HG03520 (cell line): Measurements from ENCODE around the gene OPCML.

Experiments
- ATAC-seq: cut with Tn5 transposase; IDR thresholded peaks from one replicate; pipeline ENCODE4 v1.9.1; 2021; ENCODE audit warnings: mild to moderate bottlenecking, moderate library complexity; ENCODE audit not compliant: unreplicated experiment

OPCML gene

GRCh38 chr11:133049244-133050019, 482.9 kb downstream of the OPCML start:
- no peak for ATAC-seq

- ATAC-seq, result no peak
Observed at GRCh38 chr11:133048270-133048669, 484.0 kb downstream of the OPCML start.

- no peak for ATAC-seq
Observed at GRCh38 chr11:133047771-133048115, 484.6 kb downstream of the OPCML start.

GRCh38 chr11:133047036-133047770, 485.1 kb downstream of the OPCML start:
- no peak for ATAC-seq

GRCh38 chr11:133046252-133046651, 486.0 kb downstream of the OPCML start:
- no peak for ATAC-seq

GRCh38 chr11:133041928-133042882, 490.1 kb downstream of the OPCML start:
- no peak for ATAC-seq

GRCh38 chr11:133041181-133041580, 491.1 kb downstream of the OPCML start:
- ATAC-seq, result no peak

- no peak for ATAC-seq
Observed at GRCh38 chr11:133040289-133040900, 491.9 kb downstream of the OPCML start.

GRCh38 chr11:133038850-133039249, 493.5 kb downstream of the OPCML start:
- no peak for ATAC-seq

GRCh38 chr11:133034929-133035328, 497.4 kb downstream of the OPCML start:
- ATAC-seq, result no peak

- no peak for ATAC-seq
Observed at GRCh38 chr11:133029107-133029506, 503.2 kb downstream of the OPCML start.

GRCh38 chr11:133026952-133027351, 505.3 kb downstream of the OPCML start:
- no peak for ATAC-seq

- ATAC-seq, result no peak
Observed at GRCh38 chr11:133024301-133024700, 508.0 kb downstream of the OPCML start.

- no peak for ATAC-seq
Observed at GRCh38 chr11:133023232-133023631, 509.1 kb downstream of the OPCML start.

GRCh38 chr11:133021553-133021952, 510.7 kb downstream of the OPCML start:
- ATAC-seq, result no peak

GRCh38 chr11:133020372-133020714, 512.0 kb downstream of the OPCML start:
- no peak for ATAC-seq

GRCh38 chr11:133019545-133020371, 512.5 kb downstream of the OPCML start:
- no peak for ATAC-seq

- no peak for ATAC-seq
Observed at GRCh38 chr11:133015457-133015856, 516.8 kb downstream of the OPCML start.

- no peak for ATAC-seq
Observed at GRCh38 chr11:133014337-133014736, 518.0 kb downstream of the OPCML start.

GRCh38 chr11:133012803-133013202, 519.5 kb downstream of the OPCML start:
- ATAC-seq, result no peak
